ENCODE data around the gene FOXP1. TPM values are rescaled to one million over a fixed set of nuclear protein-coding genes. Genes with fewer than 3 reads are reported as not detected.
A peak's percentile ranks its signal among the peaks of the same experiment; 100 is the strongest.

FOXP1 gene
- total RNA-seq, 4 donors from 2014 or later = 181 to 225 (median 205) TPM

DNA sequence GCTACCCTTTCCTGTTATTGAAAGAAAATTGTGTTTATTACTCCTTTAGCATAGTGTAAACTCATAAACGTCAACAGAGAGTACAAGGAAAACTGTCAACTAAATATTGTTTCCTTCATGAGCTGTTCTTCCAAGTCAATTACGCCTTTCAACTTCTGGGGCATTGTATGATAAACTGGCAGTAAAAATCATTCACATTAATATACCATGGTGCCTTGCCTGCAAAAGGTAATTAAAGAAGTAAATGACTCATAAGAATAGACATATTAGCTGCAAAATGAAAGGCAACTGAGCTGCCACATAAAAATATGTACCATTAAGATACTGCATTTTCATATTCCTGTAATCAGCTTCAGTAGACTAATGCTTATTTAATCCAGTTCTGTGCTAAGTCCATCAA is 447.3 kb downstream of the FOXP1 start:
- no peaks in the 10 kb centered on the region for H3K9me3 ChIP-seq
- H3K4me3 ChIP-seq = no peak overlapping the region
- intact Hi-C loops (cut with DNase I) = no loop called here
- no peaks in the 10 kb centered on the region for H3K27me3 ChIP-seq
- no peak for TF ChIP-seq EP300 (IDR thresholded peaks at IDR 0.05)
- no peak for TF ChIP-seq POLR2AphosphoS5 (IDR thresholded peaks at IDR 0.05)
- no peak for TF ChIP-seq POLR2A (IDR thresholded peaks at IDR 0.05; ENCODE audit: low read depth)
- TF ChIP-seq, protein P1, sequence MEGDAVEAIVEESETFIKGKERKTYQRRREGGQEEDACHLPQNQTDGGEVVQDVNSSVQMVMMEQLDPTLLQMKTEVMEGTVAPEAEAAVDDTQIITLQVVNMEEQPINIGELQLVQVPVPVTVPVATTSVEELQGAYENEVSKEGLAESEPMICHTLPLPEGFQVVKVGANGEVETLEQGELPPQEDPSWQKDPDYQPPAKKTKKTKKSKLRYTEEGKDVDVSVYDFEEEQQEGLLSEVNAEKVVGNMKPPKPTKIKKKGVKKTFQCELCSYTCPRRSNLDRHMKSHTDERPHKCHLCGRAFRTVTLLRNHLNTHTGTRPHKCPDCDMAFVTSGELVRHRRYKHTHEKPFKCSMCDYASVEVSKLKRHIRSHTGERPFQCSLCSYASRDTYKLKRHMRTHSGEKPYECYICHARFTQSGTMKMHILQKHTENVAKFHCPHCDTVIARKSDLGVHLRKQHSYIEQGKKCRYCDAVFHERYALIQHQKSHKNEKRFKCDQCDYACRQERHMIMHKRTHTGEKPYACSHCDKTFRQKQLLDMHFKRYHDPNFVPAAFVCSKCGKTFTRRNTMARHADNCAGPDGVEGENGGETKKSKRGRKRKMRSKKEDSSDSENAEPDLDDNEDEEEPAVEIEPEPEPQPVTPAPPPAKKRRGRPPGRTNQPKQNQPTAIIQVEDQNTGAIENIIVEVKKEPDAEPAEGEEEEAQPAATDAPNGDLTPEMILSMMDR (IDR thresholded peaks at IDR 0.05) = no peak
- H3K4me1 ChIP-seq = peaks cover 29 to 86% (median 67%) of the 10 kb centered on the region in 4 donors
- no peak for DNase-seq (ENCODE audit: extremely low spot score)
- 65% methylated on average over 2 of the region's 2 CpGs for WGBS
- H3K36me3 ChIP-seq = no peaks in the 10 kb centered on the region
- H3K27ac ChIP-seq (replicated peaks in 1 of 4) = peak overlapping the region; percentile 80 to 91 (median 82)

DNA sequence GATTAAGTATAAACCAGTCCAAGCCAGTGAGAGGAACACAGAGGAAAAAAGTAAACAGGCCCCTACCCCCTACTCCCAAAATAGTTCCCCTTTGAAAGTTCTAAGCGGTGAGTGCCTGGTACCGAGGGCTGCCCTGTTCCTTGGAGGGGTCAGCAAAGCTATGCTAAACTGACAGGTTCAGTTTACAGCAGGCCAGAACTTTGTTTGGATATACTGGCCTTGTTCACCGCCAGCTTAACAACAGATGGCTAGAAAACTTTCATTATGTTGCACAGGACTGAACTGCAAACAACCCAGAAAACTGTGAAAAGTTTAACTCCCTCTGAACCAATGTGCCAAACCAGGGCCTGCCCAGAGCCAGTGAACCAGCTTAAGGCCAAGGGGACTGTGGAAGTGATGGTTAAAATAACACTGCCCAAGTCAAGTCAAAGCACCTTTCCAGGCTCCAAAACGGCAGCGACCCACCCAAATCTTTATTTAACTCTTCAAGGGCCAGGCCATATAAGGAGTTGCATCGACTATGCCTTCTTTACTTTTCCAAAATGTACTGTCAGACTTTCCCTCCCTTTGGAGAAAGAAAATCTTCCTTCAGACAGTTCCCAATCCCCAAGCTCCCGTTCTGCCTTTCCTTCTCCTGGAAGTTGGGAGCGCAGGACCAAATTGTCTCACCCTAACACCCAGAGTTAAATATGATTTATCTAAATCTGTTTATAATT is 448.0 kb downstream of the FOXP1 start:
- H3K4me1 ChIP-seq = peaks cover 30 to 88% (median 69%) of the 10 kb centered on the region in 4 donors
- no peak for DNase-seq (ENCODE audit: extremely low spot score)
- WGBS = 33% methylated on average over 8 of the region's 8 CpGs
- peak overlapping the region; percentile 80 to 91 (median 82) for H3K27ac ChIP-seq (replicated peaks in 1 of 4)
- H3K4me3 ChIP-seq = peak overlapping the region; percentile 17 to 32 (median 24)
- H3K9me3 ChIP-seq = no peaks in the 10 kb centered on the region
- intact Hi-C loops (cut with DNase I) = no loop called here
- no peaks in the 10 kb centered on the region for H3K27me3 ChIP-seq
- peak in 1 of 2 donors; percentile 28 for TF ChIP-seq POLR2AphosphoS5 (IDR thresholded peaks at IDR 0.05)
- no peak for TF ChIP-seq POLR2A (IDR thresholded peaks at IDR 0.05; ENCODE audit: low read depth)
- TF ChIP-seq EP300 (IDR thresholded peaks at IDR 0.05) = no peak
- TF ChIP-seq, protein P1 (IDR thresholded peaks at IDR 0.05) = no peak
- no peaks in the 10 kb centered on the region for H3K36me3 ChIP-seq

DNA sequence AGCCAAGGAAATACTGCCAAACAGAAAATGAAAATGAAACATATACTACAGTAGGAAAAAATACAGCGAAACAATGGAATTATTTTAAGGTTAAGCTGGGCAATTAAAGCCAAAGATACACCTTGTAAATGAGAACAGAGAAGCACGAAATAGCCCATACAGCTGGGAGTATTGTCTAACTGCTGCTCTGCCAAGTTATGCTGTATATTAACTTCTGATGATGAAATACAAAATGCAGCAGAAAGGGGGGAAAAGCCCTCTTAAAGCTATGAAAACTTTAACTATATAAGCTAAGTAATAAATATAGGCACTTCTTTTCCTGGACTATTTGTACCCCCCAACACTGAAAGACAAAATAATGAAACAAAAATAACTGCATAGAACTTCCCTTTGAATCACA is 449.0 kb downstream of the FOXP1 start:
- Histone ChIP-seq H3K9me3 (no peaks in the 10 kb centered on the region), H3K4me1 (peaks cover 30 to 83% (median 69%) of the 10 kb centered on the region in 4 donors), H3K4me3 (peak overlapping the region; percentile 17 to 32 (median 24)), H3K36me3 (no peaks in the 10 kb centered on the region), H3K27ac (replicated peaks in 1 of 4) (peak overlapping the region; percentile 80 to 91 (median 82)), H3K27me3 (no peaks in the 10 kb centered on the region)
- WGBS = 66% methylated on average over 2 of the region's 2 CpGs
- no peak for DNase-seq (ENCODE audit: extremely low spot score)
- TF ChIP-seq EP300 (IDR thresholded peaks at IDR 0.05) = no peak
- no peak for TF ChIP-seq POLR2A (IDR thresholded peaks at IDR 0.05; ENCODE audit: low read depth)
- no peak for TF ChIP-seq POLR2AphosphoS5 (IDR thresholded peaks at IDR 0.05)
- TF ChIP-seq, protein P1 (IDR thresholded peaks at IDR 0.05) = no peak
- intact Hi-C loops (cut with DNase I) = loop anchor here (5.0 kb wide), 1 partner anchor 108 kb away; no protein-coding TSS in a partner anchor

DNA sequence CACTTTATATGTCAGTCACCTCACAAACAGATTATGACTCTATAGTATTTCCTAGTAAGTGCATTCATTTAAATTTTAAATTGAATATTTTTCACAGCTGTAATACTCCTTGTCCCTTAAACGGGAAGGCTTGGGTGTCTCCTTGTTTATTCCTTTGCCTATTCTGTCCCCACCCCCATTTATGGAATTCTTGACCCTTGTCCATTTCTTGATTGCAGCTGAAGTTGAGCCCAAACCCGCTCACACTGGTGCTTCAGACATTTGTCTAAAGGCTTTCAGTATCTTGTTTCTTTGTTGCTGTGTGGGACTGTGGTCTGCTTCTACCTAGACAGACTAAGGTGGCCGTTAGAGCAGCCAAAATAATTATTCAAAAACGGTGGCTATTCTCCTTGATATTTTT is 449.7 kb downstream of the FOXP1 start:
- no peaks in the 10 kb centered on the region for H3K9me3 ChIP-seq
- WGBS = 48% methylated on average over 4 of the region's 4 CpGs
- peak overlapping the region in 1 of 4 donors; percentile 29 for H3K4me3 ChIP-seq
- DNase-seq (ENCODE audit: extremely low spot score) = no peak
- H3K27me3 ChIP-seq = no peaks in the 10 kb centered on the region
- peaks cover 35 to 77% (median 69%) of the 10 kb centered on the region in 4 donors for H3K4me1 ChIP-seq
- TF ChIP-seq POLR2A (IDR thresholded peaks at IDR 0.05; ENCODE audit: low read depth) (no peak), POLR2AphosphoS5 (IDR thresholded peaks at IDR 0.05) (no peak), EP300 (IDR thresholded peaks at IDR 0.05) (no peak)
- TF ChIP-seq, protein P1 (IDR thresholded peaks at IDR 0.05) = no peak
- peak overlapping the region; percentile 80 to 91 (median 82) for H3K27ac ChIP-seq (replicated peaks in 1 of 4)
- no peaks in the 10 kb centered on the region for H3K36me3 ChIP-seq
- intact Hi-C loops (cut with DNase I) = loop anchor here (5.0 kb wide), 1 partner anchor 108 kb away; no protein-coding TSS in a partner anchor

Measured in esophagus muscularis mucosa (tissue), 4 donors.